ENCODE data around the gene ADCY5.

DNA sequence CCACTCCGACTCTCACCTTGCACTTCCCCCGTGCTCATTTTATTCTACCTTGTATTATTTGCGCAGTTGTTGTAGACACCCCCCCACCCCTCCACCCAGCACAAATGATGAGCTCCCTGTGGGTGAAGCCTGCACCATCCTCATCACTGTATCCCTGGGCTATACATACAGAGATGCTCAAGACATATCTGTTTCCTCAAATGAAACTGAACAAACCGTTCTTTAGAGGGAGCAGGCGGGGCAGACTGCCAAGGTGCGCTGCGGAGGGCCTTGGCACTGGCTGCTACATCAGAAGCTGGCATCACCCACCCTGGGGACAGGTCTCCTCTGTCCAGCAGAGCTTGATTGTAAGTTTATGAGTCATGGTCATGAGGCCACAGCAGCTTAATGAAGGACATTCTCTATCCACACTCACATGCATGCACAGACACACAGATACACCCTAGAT is 29.0 kb downstream of the ADCY5 start:
- TF ChIP-seq, protein P1, sequence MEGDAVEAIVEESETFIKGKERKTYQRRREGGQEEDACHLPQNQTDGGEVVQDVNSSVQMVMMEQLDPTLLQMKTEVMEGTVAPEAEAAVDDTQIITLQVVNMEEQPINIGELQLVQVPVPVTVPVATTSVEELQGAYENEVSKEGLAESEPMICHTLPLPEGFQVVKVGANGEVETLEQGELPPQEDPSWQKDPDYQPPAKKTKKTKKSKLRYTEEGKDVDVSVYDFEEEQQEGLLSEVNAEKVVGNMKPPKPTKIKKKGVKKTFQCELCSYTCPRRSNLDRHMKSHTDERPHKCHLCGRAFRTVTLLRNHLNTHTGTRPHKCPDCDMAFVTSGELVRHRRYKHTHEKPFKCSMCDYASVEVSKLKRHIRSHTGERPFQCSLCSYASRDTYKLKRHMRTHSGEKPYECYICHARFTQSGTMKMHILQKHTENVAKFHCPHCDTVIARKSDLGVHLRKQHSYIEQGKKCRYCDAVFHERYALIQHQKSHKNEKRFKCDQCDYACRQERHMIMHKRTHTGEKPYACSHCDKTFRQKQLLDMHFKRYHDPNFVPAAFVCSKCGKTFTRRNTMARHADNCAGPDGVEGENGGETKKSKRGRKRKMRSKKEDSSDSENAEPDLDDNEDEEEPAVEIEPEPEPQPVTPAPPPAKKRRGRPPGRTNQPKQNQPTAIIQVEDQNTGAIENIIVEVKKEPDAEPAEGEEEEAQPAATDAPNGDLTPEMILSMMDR (conservative IDR thresholded peaks at IDR 0.05) = no peak
- TF ChIP-seq ZFX (IDR thresholded peaks at IDR 0.05) = no peak
